Neural crest cell (in vitro differentiated cells): ENCODE results near the gene ATRIP. TPM values are rescaled to one million over a fixed set of nuclear protein-coding genes. Genes with fewer than 3 reads are reported as not detected.
"Not testable (repeated sequence)": the region's sequence is repeated elsewhere in the genome, so short reads cannot be mapped to it uniquely, and the experiment has no call there.

Experiments used
- DNase-seq: peaks from one replicate; pipeline ENCODE4 v3.0.0; 2021; ENCODE audit warnings: low read depth, mixed read lengths, low spot score
- H3K27ac Mint-ChIP-seq: one replicate; pipeline ENCODE4 v1.8.0; 2021; ENCODE audit warnings: mild to moderate bottlenecking, mixed read lengths; ENCODE audit not compliant: unreplicated experiment
- H3K27me3 Mint-ChIP-seq: 2 replicates; pipeline ENCODE4 v1.8.0; 2021; ENCODE audit warnings: low read depth, mild to moderate bottlenecking, mixed read lengths
- H3K36me3 Mint-ChIP-seq: 2 replicates; pipeline ENCODE4 v1.8.0; 2021; ENCODE audit warnings: low read depth, mild to moderate bottlenecking, mixed read lengths
- H3K4me1 Mint-ChIP-seq: 2 replicates; pipeline ENCODE4 v1.8.0; 2021; ENCODE audit warnings: mixed read lengths
- H3K4me3 Mint-ChIP-seq: one replicate; pipeline ENCODE4 v1.8.0; 2021; ENCODE audit warnings: mild to moderate bottlenecking, mixed read lengths
- H3K9me3 Mint-ChIP-seq: 2 replicates; pipeline ENCODE4 v1.8.0; 2021; ENCODE audit warnings: mixed read lengths
- CTCF ChIP-seq: fragments of 200-600 bp; sonication (generic); conservative IDR thresholded peaks from 2 replicates; pipeline ENCODE4 v1.5.0; 2021; ENCODE audit warnings: antibody characterized with exemption, mild to moderate bottlenecking
- total RNA-seq: library from RNA; stranded (reverse); gene quantifications from 2 replicates; pipeline ENCODE4 v1.2.1, GENCODE V29; 2021

The ATRIP gene
- total RNA-seq, 1 donor from 2014 or later, result 22.1 TPM

DNA sequence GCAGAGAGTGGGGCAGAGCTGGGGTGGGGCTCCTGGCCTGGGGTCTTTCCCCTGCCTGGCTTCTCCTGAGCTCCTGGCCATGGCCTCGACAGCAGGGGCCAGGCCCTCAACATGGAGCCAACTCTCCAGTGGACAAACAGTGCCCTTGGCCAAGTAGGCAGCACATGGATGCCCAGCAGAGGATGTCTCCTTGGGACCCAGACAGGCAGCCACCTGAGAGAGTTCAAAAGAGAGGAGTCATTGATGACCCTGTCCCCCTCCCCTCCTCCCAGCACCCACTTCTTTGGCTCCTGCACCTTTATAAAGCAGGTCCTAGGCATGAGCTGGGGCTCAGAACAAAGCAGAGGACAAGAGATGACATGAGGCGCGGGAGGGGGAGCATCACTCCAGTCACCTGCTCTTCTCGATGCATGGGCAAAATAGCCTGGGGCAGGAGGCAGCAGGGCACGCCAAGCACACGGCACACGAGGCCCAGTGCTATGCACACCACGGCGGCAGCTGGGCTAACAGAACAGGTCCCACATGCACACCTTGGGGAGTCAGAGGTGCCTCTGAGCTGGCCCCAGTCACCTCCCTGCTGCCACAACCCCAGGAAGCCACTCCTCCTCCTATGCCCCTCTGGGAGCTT is 30.0 kb downstream of the ATRIP start:
- no peak for DNase-seq
- Mint-ChIP-seq H3K36me3 (no peaks in the 10 kb centered on the region), H3K4me3 (no peak overlapping the region), H3K27me3 (no peaks in the 10 kb centered on the region), H3K9me3 (no peaks in the 10 kb centered on the region), H3K4me1 (peaks cover 19% of the 10 kb centered on the region), H3K27ac (peak overlapping the region; percentile 27)
- TF ChIP-seq CTCF, result no peak

DNA sequence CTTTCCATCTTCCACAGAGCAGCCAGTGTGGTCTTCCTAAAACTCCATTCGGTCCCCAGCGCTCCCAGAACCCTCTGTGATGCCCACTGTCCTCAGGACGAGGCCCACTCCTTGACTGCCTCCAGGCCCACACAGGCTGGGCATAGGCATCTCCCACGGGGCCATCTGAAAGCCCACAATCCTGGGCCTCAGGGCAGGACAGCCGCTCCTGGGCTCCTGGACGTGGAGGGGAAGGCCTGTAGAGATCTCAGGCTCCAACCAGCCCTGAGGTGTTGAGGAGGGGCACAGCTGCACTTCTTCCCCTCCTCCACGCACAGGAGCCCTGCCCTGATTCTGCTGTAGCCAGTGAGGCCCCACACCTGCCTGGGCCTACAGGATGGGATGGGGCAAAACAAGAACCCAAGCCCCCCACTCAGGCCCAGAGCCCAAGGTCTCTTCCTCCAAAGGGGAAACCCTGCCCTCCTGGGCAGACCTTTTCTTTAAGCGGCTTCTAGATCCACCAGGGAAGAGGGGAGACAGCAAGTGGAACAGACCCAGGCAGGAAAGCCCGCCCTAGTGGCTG is 31.5 kb downstream of the ATRIP start:
- Mint-ChIP-seq H3K4me1 (peaks cover 14% of the 10 kb centered on the region), H3K4me3 (no peak overlapping the region), H3K36me3 (no peaks in the 10 kb centered on the region), H3K9me3 (no peaks in the 10 kb centered on the region), H3K27ac (no peak overlapping the region), H3K27me3 (no peaks in the 10 kb centered on the region)
- no peak for TF ChIP-seq CTCF
- no peak for DNase-seq

- H3K4me3 Mint-ChIP-seq, result no peak overlapping the region
- H3K4me1 Mint-ChIP-seq, result peaks cover 6% of the 10 kb centered on the region
- DNase-seq, result no peak
- TF ChIP-seq CTCF, result no peak
- no peak overlapping the region for H3K27ac Mint-ChIP-seq
- H3K27me3 Mint-ChIP-seq, result no peaks in the 10 kb centered on the region
- no peaks in the 10 kb centered on the region for H3K36me3 Mint-ChIP-seq
- H3K9me3 Mint-ChIP-seq, result no peaks in the 10 kb centered on the region
These were observed 32.4 kb downstream of the ATRIP start for GRCh38 chr3:48478626-48479555.

DNA sequence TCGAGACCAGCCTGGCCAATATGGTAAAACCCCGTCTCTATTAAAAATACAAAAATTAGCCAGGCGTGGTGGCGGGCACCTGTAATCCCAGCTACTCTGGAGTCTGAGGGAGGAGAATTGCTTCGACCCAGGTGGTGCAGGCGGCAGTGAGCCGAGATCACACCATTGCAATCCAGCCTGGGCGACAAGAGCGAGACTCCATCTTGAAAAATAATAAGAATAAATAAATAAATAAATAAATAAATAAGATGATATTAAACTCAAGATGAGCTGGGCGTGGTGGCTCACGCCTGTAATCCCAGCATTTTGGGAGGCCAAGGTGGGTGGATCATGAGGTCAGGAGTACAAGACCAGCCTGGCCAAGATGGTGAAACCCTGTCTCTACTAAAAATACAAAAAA is 34.4 kb downstream of the ATRIP start:
- H3K4me3 Mint-ChIP-seq, H3K36me3 Mint-ChIP-seq, H3K27me3 Mint-ChIP-seq, H3K9me3 Mint-ChIP-seq, DNase-seq, H3K27ac Mint-ChIP-seq, H3K4me1 Mint-ChIP-seq: not testable (repeated sequence)

- not testable (repeated sequence) for H3K4me1 Mint-ChIP-seq, H3K27ac Mint-ChIP-seq, H3K36me3 Mint-ChIP-seq, H3K4me3 Mint-ChIP-seq, DNase-seq, H3K27me3 Mint-ChIP-seq, H3K9me3 Mint-ChIP-seq
These were observed 36.3 kb downstream of the ATRIP start for GRCh38 chr3:48482822-48483221.

DNA sequence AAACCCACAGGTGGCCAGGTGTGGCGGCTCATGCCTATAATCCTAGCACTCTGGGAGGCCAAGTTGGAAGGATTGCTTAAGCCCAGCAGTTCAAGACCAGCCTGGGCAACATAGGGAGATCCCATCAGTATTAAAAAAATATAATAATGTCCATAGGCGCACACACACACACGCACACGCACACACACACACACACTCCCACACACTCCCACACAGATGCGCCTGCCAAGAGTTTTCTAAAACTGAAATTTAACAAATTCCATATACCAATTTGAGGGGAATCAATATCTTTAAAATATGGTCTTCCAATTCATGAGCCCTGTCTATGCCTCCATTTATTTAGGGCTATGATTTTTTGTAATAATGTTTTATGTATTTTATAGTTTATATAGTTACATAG is 40.4 kb downstream of the ATRIP start:
- TF ChIP-seq CTCF, result no peak
- H3K9me3 Mint-ChIP-seq, result no peaks in the 10 kb centered on the region
- no peak overlapping the region for H3K4me3 Mint-ChIP-seq
- no peaks in the 10 kb centered on the region for H3K36me3 Mint-ChIP-seq
- no peaks in the 10 kb centered on the region for H3K27me3 Mint-ChIP-seq
- H3K27ac Mint-ChIP-seq, result no peak overlapping the region
- no peaks in the 10 kb centered on the region for H3K4me1 Mint-ChIP-seq
- DNase-seq, result no peak
